HG02981 (cell line): Measurements from ENCODE around the gene UIMC1.

ENCODE experiments used
- ATAC-seq: cut with Tn5 transposase; IDR thresholded peaks from one replicate; pipeline ENCODE4 v1.9.1; 2021; ENCODE audit warnings: mild to moderate bottlenecking, moderate library complexity; ENCODE audit not compliant: unreplicated experiment

Gene UIMC1

GRCh38 chr5:176887252-176887849 is 119.2 kb downstream of the UIMC1 start:
- no peak for ATAC-seq

GRCh38 chr5:176886336-176887251 is 120.0 kb downstream of the UIMC1 start:
- ATAC-seq = no peak

- ATAC-seq = no peak
Observed at GRCh38 chr5:176884571-176884890, 122.0 kb downstream of the UIMC1 start.

- ATAC-seq = no peak
Observed at GRCh38 chr5:176883700-176884570, 122.6 kb downstream of the UIMC1 start.

- ATAC-seq = no peak
Observed at GRCh38 chr5:176882567-176882903, 124.0 kb downstream of the UIMC1 start.

- no peak for ATAC-seq
Observed at GRCh38 chr5:176881816-176882566, 124.6 kb downstream of the UIMC1 start.

GRCh38 chr5:176881021-176881749 is 125.4 kb downstream of the UIMC1 start:
- no peak for ATAC-seq

GRCh38 chr5:176880366-176881020 is 126.1 kb downstream of the UIMC1 start:
- ATAC-seq = no peak

- no peak for ATAC-seq
Observed at GRCh38 chr5:176879663-176880361, 126.8 kb downstream of the UIMC1 start.

- no peak for ATAC-seq
Observed at GRCh38 chr5:176878906-176879662, 127.5 kb downstream of the UIMC1 start.

GRCh38 chr5:176878463-176878862 is 128.1 kb downstream of the UIMC1 start:
- no peak for ATAC-seq

- no peak for ATAC-seq
Observed at GRCh38 chr5:176877793-176878331, 128.7 kb downstream of the UIMC1 start.

- no peak for ATAC-seq
Observed at GRCh38 chr5:176876506-176877431, 129.8 kb downstream of the UIMC1 start.

- ATAC-seq = no peak
Observed at GRCh38 chr5:176875783-176876505, 130.6 kb downstream of the UIMC1 start.

GRCh38 chr5:176875014-176875550 is 131.5 kb downstream of the UIMC1 start:
- no peak for ATAC-seq

GRCh38 chr5:176874198-176874780 is 132.3 kb downstream of the UIMC1 start:
- ATAC-seq = no peak
